GM12873 (cell line): ENCODE measurements around the gene MAML3.

Source experiments
- CTCF ChIP-seq: IDR thresholded peaks from 2 replicates; pipeline ENCODE4 v1.5.1; 2012; ENCODE audit warnings: low read depth, mild to moderate bottlenecking, moderate library complexity, low read length, control low read depth; ENCODE audit not compliant: insufficient read depth; ENCODE audit errors: missing control alignments

MAML3 gene

GRCh38 chr4:139785356-139785755 is 368.6 kb downstream of the MAML3 start:
- no peak for TF ChIP-seq CTCF

DNA sequence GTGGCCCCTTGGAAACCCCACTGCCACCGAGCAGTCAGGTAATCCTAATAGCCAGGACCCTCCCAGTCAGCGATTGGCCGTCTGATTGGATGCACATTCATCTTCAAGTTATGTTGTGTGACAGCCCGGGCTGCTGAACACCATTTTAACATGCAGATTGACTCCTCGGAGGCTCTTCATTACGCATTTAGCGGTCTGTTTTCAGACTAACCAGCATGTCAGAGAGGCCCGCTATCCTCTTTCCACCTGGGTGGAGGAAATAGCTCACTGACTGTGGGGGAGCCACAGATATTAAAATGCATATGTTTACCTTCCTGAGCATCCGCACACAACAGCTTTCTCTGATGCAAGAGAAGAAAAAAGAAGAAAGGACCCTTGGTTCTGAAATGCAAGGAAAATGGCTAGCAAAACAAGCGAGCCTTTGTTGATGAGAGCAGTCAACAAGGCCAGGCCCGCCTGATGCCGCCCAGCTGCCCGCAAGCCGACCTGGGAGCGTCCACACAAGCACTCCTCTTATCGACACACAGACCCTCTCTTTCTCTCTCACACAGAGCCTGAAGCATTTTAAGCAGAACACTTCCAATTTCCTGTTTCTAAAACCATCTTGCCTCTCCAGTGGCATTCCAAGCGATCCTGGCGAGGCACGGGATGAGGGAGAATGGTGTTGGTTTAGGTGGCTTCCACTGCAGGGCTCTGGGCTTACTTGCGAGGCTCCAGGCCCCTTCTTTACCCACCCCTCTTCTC is 370.1 kb downstream of the MAML3 start:
- no peak for TF ChIP-seq CTCF

GRCh38 chr4:139782926-139783522 is 371.0 kb downstream of the MAML3 start:
- no peak for TF ChIP-seq CTCF

DNA sequence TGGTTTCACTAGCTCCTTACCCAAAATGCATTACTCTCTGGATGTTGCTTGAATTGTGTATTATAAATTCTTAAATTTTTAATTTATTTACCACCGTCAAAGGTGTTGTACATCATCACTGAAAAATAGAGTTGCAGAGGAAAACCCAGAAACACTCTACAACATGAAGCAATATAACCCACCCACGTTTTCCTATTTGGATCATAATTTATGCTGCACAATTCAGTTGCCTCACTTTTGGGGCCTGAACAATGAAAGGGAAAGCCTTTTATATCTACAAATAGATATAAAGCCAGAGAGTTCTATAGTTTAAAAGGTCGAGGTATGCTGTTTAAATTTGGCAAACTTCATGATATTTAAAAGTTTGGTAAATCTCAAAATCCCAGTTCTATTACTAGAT is 372.9 kb downstream of the MAML3 start:
- no peak for TF ChIP-seq CTCF

DNA sequence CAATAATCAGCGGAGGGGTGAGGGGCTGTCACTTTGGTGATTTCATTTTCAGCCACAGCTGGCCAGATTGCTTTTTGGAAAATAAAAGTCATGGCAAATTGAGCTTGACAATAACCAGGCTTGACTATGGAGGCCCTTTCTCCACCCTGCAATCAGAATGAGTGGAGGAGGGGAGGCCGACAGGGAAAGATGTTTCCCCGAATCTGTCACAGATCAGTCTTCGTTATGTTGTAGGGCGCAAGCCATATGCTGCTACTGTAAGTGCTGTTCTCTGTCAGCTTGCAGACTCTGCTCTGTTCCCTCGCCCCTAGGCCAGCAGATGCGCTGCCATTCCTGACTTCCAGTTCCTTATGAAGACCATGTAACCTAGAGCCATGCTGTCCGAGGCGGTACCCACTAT is 374.3 kb downstream of the MAML3 start:
- no peak for TF ChIP-seq CTCF

DNA sequence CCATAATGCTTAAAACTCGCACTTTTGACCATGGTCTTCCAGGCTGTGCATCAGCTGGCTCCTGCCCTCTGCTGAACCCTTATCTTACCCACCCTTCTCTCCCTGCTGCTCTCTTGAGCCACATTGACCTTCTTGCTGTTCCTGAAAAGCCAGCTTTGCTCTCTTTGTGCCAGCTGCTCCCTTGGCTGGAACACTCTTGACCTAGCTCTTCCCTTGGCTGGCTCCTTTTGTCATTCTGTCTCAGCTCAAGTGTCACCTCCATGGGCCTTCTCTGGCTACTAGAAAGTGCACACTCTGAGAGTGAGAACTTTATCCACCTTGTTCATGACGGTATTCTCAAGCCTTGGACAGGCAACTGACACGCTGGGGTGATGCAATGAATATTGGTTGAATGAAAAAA is 376.2 kb downstream of the MAML3 start:
- TF ChIP-seq CTCF, result no peak

- TF ChIP-seq CTCF, result no peak
These were observed 377.7 kb downstream of the MAML3 start for GRCh38 chr4:139776235-139776634.
